ENCODE results near the gene ZNF629.

The ZNF629 gene

DNA sequence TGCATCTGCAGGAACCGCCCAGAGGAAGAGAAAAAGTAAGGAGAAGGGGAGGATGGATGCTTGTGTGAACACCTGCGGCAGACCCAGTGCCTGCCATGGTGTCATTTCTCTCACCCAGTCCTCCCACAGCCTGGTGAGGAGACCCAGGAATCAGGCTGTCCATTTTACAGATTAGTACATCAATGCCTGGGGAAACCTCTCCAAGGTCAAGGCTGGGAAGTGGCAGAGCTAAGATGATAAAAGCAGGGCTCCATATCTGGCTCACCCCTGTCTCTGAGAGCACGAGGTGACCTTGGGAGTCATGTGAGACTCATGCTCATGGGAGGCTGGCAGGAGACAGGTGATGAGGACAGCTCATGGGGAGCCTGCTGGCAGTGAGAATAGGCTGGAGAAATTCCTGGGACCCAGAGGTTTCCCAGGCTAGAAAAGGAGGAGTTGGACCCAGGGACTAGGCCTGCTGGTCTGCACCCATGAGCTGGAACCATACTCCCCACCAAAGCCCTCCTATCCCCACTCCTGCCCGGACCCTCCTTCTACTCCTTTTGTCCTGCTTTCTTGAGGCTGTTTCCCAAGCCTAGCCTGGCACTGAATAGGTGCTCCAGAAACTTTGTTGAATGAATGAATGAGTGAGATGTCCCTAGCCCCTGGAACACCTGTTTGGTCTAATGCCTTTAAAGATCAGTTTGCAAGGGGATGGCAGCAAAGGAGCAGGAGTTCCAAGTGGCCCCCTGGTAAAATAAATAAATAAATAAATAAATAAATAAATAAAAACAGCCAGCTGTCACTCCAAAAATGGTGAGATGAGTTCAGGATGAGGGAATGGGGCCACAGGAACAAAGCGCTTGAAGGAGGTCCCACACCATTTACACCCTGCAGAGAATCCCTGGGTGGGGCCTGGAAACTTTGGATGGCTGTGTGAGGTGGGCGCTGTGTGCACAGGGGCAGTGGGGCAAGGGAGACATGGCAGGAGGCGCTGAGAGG is 1.6 kb downstream of the ZNF629 start:
- DNase-seq: no peak

DNA sequence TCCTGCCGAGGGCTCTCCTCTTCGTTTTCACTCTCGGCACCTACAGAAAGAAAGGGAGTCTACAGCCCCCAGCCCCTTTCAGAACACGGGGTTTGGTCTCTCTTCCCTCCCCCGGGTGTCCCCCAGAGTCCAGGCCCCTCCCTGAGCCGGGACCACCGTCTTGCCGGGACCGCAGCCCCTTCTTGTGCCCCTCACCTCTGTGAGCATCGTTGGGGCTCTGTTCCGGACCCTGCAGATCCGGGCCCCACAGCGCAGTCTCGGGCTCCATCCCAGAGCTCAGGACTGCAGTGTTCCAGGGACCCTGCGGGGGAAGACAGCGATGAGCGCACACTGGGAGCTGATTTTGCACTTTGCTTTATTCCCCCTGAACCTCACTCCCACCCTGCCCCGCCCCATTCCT is 2.8 kb downstream of the ZNF629 start:
- no peak for DNase-seq

DNA sequence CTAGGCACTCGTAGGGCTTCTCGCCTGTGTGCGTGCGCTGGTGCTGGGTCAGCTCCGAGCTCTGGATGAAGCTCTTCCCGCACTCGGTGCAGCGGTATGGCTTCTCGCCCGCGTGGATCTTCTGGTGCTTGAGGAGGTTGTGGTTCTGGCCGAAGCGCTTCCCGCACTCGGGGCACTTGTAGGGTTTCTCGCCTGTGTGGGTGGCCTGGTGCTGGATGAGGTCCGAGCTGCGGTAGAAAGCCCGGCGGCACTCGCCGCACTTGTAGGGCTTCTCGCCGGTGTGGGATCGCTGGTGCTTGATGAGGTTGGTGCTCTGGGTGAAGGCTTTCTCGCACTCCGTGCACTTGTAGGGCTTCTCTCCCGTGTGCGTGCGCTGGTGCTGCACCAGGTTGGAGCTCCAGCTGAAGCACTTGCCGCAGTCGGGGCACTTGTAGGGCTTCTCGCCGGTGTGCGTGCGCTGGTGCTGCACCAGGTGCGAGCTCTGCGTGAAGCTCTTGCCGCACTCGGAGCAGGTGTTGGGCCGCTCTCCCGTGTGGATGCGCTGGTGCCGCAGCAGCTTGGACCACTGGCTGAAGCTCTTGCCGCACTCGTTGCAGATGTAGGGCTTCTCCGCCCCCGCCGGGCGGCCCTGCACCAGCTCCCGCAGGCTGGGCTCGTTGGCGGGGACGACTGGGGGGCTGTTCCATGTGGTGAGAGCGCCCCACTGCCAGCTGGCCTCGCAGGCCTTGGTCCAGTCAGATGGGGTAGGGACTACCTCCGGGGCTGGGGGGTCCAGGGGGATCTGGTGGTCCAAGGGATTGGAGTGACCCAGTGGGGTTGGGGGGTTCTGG is 3.5 kb downstream of the ZNF629 start:
- DNase-seq: no peak

DNA sequence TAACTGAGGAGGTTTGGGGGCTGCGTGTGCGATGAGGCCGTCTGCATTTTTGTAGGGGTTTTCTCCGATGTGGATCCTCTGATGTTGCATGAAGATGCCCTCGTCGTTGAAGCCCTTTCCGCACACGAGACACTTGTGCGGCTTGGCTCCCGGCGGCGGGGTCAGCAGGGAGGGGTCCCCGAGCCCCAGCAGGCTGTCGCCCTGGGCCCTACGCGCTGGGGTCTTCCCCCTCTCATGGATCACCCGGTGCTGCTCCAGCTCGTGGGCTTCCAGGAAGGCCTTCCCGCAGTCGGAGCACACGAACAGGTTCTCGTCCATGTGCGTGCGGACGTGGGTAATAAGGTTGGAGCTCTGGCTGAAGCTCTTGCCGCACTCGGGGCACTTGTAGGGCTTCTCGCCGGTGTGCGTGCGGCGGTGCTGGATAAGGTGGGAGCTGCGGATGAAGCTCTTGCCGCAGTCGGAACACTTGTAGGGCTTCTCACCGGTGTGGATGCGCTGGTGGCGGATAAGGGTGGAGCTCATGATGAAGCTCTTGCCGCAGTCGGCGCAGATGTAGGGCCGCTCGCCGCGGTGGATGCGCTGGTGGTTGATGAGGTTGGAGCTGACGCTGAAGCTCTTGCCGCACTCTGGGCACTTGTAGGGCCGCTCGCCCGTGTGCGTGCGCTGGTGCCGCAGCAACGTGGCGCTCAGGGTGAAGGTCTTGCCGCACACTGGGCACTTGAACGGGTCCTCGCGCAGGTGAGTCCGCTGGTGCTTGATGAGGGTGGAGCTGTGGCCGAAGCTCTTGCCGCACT is 4.3 kb downstream of the ZNF629 start:
- no peak for DNase-seq

DNA sequence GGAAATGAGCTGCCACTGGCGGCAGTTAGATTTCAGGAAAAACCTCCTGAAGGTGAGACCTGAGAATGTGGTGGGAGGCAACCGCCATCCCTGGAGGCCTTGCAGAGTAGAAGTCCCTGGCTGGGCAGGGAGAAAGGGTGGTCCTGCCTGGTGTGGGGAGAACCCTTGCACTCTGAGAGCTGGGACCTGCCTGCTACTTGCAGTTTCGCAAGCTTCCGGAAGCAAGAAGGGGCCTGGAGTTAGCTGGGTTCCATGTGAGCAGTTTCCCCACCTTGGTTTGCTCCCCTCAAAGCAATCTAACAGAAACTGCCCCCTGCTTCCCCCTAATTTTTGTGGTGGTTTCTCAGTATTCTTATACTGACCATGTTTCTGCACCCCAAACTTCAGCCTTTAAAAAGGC is 6.5 kb downstream of the ZNF629 start:
- DNase-seq: no peak

DNA sequence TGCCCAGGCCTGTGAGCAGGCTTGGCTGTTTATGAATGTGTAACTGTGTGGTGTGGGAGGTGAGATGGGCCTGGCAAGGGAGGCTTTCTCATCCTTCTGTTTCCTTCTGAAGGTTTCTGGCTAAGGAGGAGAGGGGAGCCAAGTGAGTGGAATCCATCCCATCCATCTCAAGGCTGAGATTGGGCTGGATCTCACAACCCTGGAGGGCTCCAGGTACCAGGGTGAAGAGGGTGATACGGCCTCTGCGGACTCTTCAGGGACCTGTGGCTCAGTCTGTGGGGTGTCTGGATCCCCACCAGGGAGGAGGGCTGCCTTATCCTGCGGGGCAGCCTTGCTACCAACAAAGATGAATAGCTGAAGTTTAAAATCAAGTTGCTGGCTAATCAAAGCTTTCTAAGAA is 7.0 kb downstream of the ZNF629 start:
- no peak for DNase-seq

DNA sequence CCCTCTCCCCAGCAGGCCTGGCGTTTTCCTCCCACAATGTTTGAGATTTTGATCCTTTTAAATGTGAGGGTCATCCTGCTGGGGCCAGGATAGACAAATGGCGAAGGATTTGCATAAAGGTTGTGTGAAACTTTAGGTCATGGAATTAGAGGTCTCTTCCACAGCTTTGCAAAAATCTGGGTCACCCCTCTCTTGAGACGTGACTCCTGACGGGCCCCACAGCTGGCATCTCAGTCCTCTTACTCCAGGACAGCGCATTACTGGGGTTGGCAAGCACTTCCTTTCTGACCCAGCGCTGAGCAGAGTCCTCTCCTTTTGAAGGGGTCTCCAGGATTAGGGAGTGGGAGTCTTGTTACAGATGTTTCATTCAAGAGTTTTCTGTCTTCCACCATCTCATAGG is 7.4 kb downstream of the ZNF629 start:
- no peak for DNase-seq

DNA sequence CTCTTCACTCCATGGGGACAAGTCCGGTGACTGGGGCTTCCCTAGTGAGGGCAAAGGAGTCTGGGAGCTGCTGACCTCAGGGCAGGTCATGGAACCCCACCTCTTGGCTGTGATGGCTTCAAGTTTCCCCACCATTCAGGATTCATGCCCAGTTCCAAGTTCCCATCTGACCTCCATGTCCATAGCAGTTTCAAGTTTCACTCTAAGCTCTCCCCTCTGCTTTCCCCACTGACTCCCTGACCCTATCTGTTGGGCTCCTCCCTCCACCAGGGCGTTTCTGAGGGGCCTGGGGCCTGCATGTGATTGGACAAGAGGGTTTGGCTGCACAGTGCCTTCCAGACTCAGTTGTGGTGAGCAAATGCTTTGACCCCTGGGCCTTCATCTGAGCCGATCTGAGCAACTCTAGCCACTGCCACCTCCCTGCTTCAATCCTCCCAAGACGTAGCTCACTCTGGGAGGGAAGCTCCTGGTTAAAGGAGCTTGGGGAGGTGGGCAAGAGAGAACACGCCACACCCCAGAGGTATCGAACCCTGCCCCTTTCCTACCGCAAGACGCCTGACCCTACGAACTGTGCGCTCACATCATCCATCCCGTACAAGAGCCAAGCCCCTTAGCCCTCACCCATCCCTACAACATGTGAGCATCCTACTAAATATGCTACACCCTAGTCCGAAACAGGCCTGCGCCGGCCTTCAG is 8.3 kb downstream of the ZNF629 start:
- DNase-seq: no peak

DNA sequence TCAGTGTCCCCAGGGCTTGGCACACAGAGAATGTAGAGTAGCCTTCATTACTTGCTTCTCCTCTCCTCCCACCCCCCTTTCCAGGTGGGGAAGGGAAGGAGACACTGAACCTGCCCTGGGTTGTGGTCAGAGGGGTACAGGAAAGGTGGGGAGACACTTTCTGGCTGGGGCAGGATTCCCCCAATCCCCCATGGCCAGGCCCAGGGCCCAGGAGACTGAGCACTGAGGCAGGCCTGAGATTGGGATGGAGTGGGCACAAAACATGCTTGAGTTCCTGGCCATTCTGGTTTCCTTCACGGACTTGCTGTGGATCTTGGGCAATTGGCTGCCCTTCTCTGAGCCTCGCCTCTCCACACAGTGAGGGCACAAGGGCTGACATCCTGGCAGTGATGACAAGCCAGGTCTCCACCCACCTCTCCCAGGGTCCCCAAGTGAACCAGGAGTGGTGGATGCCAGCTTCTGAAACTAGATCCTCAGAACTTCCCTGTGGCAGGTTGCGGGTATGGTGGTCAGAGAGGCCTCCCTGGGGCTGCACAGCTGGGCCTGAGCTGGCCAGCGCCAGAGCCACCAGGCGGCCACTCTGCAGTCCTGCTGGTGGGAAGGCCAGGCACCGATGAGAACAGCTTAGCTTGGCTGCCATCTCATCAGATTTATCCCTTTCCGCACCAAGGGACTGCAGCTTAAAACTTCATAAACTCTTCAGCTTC is 9.3 kb downstream of the ZNF629 start:
- DNase-seq: no peak

DNA sequence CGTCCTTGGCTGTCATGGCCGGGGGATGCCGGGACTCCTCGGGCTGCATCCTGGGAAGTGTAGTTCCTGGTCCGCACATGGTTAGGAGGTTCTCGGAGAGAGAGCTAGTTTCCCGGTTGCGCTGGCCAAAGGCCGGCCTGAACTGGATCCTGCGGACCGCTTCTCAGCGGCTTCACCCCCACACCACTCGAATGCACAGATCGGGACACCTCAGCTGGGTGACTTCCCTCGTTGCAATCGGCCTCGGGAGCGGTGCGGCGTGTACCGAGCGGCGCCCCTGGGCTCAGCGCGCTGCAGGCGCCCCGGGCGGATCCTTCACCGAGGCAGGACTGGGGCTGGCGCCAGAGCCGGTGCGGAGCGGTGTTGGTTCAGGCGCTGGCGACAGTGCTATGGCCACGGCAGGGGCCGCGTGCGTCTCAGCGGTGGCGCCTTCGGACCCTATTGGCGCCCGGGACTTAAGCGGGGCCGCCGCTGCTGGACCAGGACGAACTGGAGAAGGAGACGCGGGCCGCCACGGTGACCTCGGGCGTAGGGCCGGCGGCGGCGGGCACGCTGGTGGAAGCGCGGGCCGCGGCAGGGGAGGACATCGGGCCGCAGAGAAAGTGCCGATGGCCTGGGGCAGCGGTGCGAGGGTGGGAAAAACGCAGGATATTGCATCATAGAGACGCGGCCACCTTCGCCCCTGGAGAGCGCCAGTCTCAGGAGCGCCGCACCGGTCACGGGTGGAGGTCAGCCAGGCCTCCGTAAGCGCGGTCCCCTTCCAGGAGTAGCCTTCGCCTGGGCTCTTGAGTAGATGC is 11.4 kb downstream of the ZNF629 start:
- DNase-seq: peak; percentile 82

DNA sequence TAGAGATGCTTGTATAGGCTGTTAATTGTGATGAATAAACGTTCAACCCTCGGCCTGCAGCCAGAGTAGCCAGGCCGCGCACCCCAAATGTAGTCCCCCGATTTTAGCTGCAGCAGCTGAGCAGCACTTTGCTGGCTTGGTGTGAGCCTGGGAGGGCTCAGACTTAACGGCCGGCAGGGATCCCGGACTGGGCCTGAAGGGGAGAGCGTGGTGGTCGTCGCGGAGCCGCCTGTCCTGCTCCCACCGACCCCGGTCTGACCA is 11.9 kb downstream of the ZNF629 start:
- no peak for DNase-seq

DNA sequence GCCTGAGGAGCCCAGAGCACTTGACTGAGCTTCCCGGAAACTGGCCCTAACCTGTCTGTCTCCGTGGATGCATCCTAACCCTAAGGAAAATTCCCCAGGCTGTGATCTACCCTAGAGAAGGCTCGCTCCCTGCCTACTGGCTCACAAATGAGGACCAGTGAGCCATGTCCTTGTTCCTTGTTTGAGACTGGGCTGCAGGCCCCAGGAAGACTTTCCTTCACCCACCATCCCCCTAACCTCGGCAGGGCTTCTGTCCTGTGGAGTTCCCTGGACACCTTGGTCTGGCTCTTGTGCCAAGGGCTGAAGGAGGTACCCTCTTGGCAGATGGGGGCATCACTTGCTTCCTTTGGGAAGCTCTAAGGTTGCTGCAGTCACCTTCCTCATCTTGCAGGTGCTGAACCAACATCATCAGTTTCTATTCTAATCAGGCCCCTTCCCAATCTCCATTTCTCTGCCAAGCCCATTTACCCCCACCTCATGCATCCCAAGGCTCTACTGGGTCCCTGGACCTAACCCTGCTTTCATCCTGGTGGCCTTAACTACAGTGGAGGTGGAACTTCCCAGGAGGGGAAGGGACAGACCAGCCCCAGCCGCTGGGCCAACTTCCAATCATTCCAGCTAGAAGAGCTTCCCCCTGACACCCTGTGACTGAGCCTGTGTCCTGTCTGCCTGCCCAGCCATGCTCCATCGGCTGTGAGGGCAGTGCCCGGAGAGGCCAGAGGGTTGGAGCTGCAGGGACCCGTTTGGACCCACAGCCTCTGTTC is 12.5 kb downstream of the ZNF629 start:
- DNase-seq: no peak

DNA sequence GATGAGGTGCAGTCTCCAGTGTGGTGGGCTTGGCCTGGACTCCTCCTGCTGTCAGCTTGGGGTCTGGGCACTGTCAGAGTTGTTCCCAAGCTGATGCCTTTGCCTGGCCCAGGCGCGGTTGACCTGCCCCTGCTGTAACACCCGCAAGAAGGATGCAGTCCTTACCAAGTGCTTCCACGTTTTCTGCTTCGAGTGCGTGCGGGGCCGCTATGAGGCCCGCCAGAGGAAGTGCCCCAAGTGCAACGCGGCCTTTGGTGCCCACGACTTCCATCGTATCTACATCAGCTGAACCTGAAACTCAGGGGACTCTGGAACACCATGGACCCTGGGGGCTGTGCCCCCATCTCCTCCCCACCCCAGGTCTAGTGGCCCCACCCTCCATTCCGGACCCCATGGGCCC is 13.2 kb downstream of the ZNF629 start:
- no peak for DNase-seq

DNA sequence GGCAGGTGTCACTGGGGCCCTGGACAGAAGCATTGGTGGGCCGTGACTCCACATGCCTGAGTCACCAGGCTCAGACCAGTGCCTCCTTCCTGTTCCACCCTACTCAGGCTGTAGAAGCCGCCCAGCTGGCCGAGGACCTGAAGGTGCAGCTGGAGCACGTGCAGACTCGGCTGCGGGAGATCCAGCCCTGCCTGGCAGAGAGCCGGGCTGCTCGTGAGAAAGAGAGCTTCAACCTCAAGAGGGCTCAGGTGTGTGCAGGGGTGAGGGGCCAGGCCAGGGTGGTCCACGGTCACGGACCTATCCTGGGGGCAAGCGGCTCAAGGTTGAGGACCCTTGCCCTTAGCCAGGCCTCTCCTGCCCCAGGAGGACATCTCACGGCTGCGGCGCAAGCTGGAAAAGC is 15.3 kb downstream of the ZNF629 start:
- DNase-seq: no peak

DNA sequence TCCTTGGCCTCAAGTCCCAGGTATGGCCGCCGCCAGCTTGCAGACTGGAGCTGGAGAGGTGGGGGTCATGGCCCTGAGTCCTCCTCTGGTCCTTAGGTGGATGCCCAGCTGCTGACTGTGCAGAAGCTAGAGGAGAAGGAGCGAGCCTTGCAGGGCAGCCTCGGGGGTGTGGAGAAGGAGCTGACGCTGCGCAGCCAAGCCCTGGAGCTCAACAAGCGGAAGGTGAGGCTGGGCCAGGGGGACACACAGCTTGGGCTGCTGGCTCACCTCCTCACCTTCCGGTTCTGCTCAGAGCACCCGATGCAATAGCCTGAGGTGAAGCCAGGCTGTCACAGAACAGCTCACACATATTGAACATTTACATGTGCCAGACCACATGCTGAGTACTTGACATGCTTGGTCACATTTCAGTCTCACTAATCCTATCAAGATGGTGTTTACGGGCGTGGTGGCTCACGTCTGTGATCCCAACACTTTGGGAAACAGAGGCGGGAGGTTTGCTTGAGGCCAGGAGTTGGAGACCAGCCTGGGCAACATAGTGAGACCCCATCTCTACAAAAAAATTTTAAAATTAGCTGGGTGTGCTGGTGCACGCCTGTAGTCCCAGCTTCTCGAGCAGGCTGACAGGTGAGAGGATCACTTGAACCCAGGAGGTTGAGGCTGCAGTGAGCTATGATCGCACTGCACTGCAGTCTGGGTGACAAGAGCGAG is 17.5 kb downstream of the ZNF629 start:
- no peak for DNase-seq

DNA sequence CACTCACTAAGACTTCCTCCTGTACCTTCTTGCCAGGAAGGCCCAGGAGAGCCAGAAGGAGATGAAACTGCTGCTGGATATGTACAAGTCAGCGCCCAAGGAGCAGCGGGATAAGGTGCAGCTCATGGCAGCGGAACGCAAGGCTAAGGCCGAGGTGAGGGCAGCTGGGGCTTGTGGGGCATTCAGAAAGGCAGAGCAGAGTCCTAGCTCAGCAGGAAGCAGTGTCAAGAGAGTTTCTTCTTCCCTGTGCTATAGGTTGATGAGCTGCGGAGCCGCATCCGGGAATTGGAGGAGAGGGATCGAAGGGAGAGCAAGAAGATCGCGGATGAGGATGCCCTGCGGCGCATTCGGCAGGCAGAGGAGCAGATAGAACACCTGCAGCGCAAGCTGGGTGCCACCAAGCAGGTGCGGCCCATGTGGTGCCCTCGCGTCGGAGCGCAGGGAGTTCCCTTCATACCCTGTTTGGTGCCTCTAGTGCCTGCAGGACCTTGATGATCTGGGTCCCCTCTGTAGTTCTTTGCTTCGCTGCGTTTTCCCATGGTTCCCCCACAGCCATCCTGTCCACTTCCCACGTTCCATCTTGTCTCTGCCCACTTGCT is 18.3 kb downstream of the ZNF629 start:
- no peak for DNase-seq

DNA sequence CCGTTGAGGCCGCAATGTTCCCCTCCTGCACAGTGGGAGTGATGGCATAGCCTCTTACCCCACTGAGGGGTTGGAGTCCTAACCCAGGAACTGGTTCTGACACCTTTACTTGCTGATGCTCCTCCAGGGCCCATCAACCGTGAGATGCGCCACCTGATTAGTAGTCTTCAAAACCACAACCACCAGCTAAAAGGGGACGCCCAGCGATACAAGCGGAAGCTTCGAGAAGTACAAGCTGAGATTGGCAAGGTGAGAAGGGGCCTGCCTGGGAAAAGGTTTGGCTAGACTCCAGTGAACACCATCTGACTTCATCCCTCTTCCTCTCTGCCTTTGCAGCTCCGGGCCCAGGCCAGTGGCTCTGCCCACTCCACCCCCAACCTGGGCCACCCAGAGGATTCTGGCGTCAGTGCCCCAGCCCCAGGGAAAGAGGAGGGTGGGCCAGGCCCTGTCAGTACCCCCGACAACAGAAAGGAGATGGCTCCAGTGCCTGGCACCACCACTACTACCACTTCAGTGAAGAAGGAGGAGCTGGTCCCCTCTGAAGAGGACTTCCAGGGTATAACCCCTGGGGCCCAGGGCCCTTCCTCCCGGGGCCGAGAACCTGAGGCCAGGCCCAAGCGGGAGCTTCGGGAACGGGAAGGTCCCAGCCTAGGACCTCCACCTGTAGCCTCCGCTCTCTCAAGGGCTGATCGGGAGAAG is 19.1 kb downstream of the ZNF629 start:
- DNase-seq: no peak

DNA sequence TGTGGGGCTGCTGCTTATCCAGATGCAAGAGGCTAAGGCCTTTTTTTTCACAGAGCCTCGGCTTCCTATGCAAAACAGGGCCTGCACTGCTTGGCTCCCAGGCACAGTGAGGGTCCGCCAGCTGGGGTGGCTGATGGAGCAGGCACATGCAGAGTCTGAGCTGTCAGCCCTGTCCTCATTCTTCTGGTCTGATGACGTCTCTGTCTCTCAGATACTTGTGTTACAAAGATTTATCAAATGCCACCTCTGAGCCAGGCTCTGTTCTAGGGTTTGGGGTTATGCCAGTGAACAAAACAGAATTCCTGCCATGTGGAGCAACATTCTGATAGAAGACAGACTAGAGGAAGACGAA is 20.1 kb downstream of the ZNF629 start:
- DNase-seq: no peak
